ENCODE results near the gene ASH1L.
"Not testable (repeated sequence)": the region's sequence is repeated elsewhere in the genome, so short reads cannot be mapped to it uniquely, and the experiment has no call there.

ASH1L gene

DNA sequence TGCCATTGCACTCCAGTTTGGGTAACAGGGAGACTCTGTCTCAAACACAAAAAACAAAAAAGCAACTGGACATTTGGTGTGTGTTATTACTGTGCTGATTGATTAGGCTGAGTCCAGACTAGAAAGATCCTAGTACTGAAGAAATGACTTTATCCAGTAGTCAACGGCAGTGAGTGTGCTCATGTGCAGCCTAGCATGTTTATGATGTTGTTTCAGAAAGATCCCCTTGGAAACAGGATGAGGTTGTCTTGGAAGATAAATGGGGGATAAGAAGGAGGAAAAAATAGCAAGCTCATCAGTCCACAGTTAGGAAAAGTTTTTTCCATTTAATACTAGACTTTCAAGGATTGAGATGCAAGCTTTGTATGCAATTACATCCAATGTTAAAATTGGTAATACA lies 227.6 kb downstream of the ASH1L start:
- DNase-seq (ENCODE audit: low read depth), result no peak
- TF ChIP-seq MYC (IDR thresholded peaks at IDR 0.05; ENCODE audit: low read depth, low read length), result no peak
- TF ChIP-seq POLR2A (IDR thresholded peaks at IDR 0.05; ENCODE audit: extremely low read depth, insufficient read length), result no peak
- no peak for TF ChIP-seq MAX (IDR thresholded peaks at IDR 0.05; ENCODE audit: low read depth, low read length)
- no peak for TF ChIP-seq CTCF (IDR thresholded peaks at IDR 0.05; ENCODE audit: low read depth, low read length)
- no peak overlapping the region for H3K4me3 ChIP-seq (ENCODE audit: low read depth, low read length)

DNA sequence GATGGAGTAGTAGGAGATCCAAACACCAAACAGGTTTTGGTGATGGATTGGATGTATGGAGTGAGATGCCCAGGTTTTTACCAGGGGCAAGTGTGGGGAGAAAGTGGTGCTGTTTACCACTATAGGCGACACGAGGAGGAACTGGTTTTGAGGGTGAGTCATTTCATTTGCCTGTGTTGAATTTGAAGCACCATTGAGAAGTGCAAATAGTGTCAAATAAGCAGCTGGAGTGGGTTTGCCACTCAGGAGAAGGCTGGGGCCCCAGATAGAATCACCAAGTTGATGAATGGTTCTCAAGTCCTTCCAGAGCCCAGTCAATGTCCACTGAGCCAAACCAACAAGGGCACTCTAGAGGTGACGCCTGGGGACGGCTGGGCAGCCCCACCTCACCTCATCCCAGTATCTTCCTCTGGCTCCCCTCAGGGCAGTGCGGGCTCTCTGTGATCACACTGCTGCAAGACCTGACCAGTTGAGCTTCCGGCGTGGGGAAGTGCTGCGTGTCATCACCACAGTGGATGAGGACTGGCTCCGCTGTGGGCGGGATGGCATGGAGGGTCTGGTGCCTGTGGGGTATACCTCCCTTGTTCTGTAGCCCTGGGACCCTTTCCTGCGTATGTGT lies 232.5 kb downstream of the ASH1L start:
- no peak for DNase-seq (ENCODE audit: low read depth)
- TF ChIP-seq CTCF (IDR thresholded peaks at IDR 0.05; ENCODE audit: low read depth, low read length), result no peak
- no peak for TF ChIP-seq MYC (IDR thresholded peaks at IDR 0.05; ENCODE audit: low read depth, low read length)
- no peak for TF ChIP-seq MAX (IDR thresholded peaks at IDR 0.05; ENCODE audit: low read depth, low read length)
- no peak for TF ChIP-seq POLR2A (IDR thresholded peaks at IDR 0.05; ENCODE audit: extremely low read depth, insufficient read length)
- H3K4me3 ChIP-seq (ENCODE audit: low read depth, low read length), result no peak overlapping the region

DNA sequence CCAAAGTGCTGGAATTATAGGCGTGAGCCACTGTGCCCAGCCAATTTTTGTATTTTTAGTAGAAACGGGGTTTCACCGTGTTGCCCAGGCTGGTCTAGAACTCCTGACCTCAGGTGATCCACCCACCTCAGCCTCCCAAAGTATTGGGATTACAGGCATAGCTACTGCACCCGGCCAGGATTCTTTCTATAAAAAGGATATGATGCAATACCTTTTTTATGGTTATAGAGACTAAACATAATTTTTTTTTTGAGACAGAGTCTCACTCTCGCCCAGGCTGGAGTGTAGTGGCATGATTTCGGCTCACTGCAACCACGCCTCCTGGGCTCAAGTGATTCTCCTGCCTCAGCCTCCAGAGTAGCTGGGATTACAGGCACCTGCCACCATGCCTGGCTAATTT lies 233.7 kb downstream of the ASH1L start:
- H3K4me3 ChIP-seq (ENCODE audit: low read depth, low read length); DNase-seq (ENCODE audit: low read depth): not testable (repeated sequence)

GRCh38 chr1:155327981-155328380 lies 234.6 kb downstream of the ASH1L start:
- DNase-seq (ENCODE audit: low read depth), result no peak
- TF ChIP-seq MAX (IDR thresholded peaks at IDR 0.05; ENCODE audit: low read depth, low read length) (no peak), POLR2A (IDR thresholded peaks at IDR 0.05; ENCODE audit: extremely low read depth, insufficient read length) (no peak), CTCF (IDR thresholded peaks at IDR 0.05; ENCODE audit: low read depth, low read length) (no peak), MYC (IDR thresholded peaks at IDR 0.05; ENCODE audit: low read depth, low read length) (no peak)

GRCh38 chr1:155326631-155327037 lies 236.0 kb downstream of the ASH1L start:
- no peak for DNase-seq (ENCODE audit: low read depth)
- TF ChIP-seq CTCF (IDR thresholded peaks at IDR 0.05; ENCODE audit: low read depth, low read length) (no peak), MAX (IDR thresholded peaks at IDR 0.05; ENCODE audit: low read depth, low read length) (no peak), POLR2A (IDR thresholded peaks at IDR 0.05; ENCODE audit: extremely low read depth, insufficient read length) (no peak), MYC (IDR thresholded peaks at IDR 0.05; ENCODE audit: low read depth, low read length) (no peak)
- no peak overlapping the region for H3K4me3 ChIP-seq (ENCODE audit: low read depth, low read length)

More at GRCh38 chr1:155327981-155328380, 234.6 kb downstream of the ASH1L start:
- H3K4me3 ChIP-seq (ENCODE audit: low read depth, low read length), result no peak overlapping the region

GRCh38 chr1:155326020-155326526 lies 236.5 kb downstream of the ASH1L start:
- H3K4me3 ChIP-seq (ENCODE audit: low read depth, low read length), result no peak overlapping the region
- TF ChIP-seq POLR2A (IDR thresholded peaks at IDR 0.05; ENCODE audit: extremely low read depth, insufficient read length) (no peak), CTCF (IDR thresholded peaks at IDR 0.05; ENCODE audit: low read depth, low read length) (no peak), MAX (IDR thresholded peaks at IDR 0.05; ENCODE audit: low read depth, low read length) (no peak), MYC (IDR thresholded peaks at IDR 0.05; ENCODE audit: low read depth, low read length) (no peak)

More at GRCh38 chr1:155326020-155326526, 236.5 kb downstream of the ASH1L start:
- DNase-seq (ENCODE audit: low read depth), result peak; percentile 21
